Liver (tissue), 9 donors: ENCODE data around the gene CTBS. TPM values are rescaled to one million over a fixed set of nuclear protein-coding genes. Genes with fewer than 3 reads are reported as not detected.

Experiments used
- DNase-seq: peaks from one replicate; pipeline ENCODE4 v3.0.0-alpha.2; 2017; ENCODE audit warnings: low spot score
- H3K27ac ChIP-seq, 2 donors: one replicate each; pipeline ENCODE4 v1.7.0; 2013; ENCODE audit warnings: inconsistent platforms in 2 of 2, low read length in 2 of 2, control low read depth in 1 of 2, low read depth in 1 of 2, mild to moderate bottlenecking in 1 of 2
- H3K27me3 ChIP-seq, 4 donors: one replicate each; pipeline versions ENCODE4 v1.6.1 to v1.7.0; 2013; ENCODE audit warnings: low read length in 3 of 4, inconsistent platforms in 1 of 4, mild to moderate bottlenecking in 1 of 4, moderate library complexity in 1 of 4; ENCODE audit not compliant: control insufficient read depth in 4 of 4, insufficient read depth in 4 of 4
- H3K36me3 ChIP-seq, 4 donors: one replicate each; pipeline versions ENCODE4 v1.6.1 to v1.7.0; 2013; ENCODE audit warnings: low read length in 3 of 4, mild to moderate bottlenecking in 3 of 4, low read depth in 1 of 4, moderate library complexity in 1 of 4; ENCODE audit not compliant: control insufficient read depth in 4 of 4, insufficient read depth in 3 of 4
- H3K4me1 ChIP-seq, 4 donors: one replicate each; pipeline versions ENCODE4 v1.6.1 to v1.7.0; 2013; ENCODE audit warnings: low read length in 3 of 4, mild to moderate bottlenecking in 3 of 4, moderate library complexity in 1 of 4; ENCODE audit not compliant: control insufficient read depth in 4 of 4, insufficient read depth in 4 of 4
- H3K4me3 ChIP-seq, 3 donors: one replicate each; pipeline versions ENCODE4 v1.6.1 to v1.7.0; 2013; ENCODE audit warnings: low read length in 3 of 3, control low read depth in 1 of 3, low read depth in 1 of 3, mild to moderate bottlenecking in 1 of 3
- H3K9ac ChIP-seq, 2 donors: one replicate each; pipeline ENCODE4 v1.7.0; 2013; ENCODE audit warnings: low read length in 2 of 2, mild to moderate bottlenecking in 2 of 2, moderate library complexity in 2 of 2, control low read depth in 1 of 2, low read depth in 1 of 2
- H3K9me3 ChIP-seq, 4 donors: one replicate each; pipeline versions ENCODE4 v1.6.1 to v1.7.0; 2013; ENCODE audit warnings: low read length in 3 of 4; ENCODE audit not compliant: control insufficient read depth in 4 of 4
- ATF3 ChIP-seq: IDR thresholded peaks from 2 replicates; pipeline ENCODE4 v1.6.1; 2016; ENCODE audit warnings: antibody characterized with exemption
- CTCF ChIP-seq: fragments of 150-350 bp; IDR thresholded peaks from 2 replicates; pipeline ENCODE4 v1.5.1; 2017; ENCODE audit warnings: improper control_type of control experiment, low read depth, low read length; ENCODE audit not compliant: missing input control
- FOXA1 ChIP-seq: IDR thresholded peaks from 2 replicates; pipeline ENCODE4 v1.6.1; 2016; ENCODE audit warnings: antibody characterized with exemption
- FOXA2 ChIP-seq: IDR thresholded peaks from 2 replicates; pipeline ENCODE4 v1.6.1; 2016; ENCODE audit warnings: antibody characterized with exemption
- HNF4A ChIP-seq, 2 donors: conservative IDR thresholded peaks; 2 replicates each; pipeline ENCODE4 v1.6.1; 2016; ENCODE audit warnings: antibody characterized with exemption in 2 of 2, mild to moderate bottlenecking in 2 of 2
- HNF4G ChIP-seq: IDR thresholded peaks from 2 replicates; pipeline ENCODE4 v1.6.1; 2016; ENCODE audit warnings: antibody characterized with exemption
- JUND ChIP-seq, 2 donors: IDR thresholded peaks; 2 replicates each; pipeline ENCODE4 v1.6.1; 2016; ENCODE audit warnings: antibody characterized with exemption in 2 of 2
- NR2F2 ChIP-seq: IDR thresholded peaks from 2 replicates; pipeline ENCODE4 v1.6.1; 2016; ENCODE audit warnings: antibody characterized with exemption
- RAD21 ChIP-seq, 2 donors: IDR thresholded peaks; 2 replicates each; pipeline ENCODE4 v1.6.1; 2016; ENCODE audit warnings: antibody characterized with exemption in 2 of 2, mild to moderate bottlenecking in 2 of 2
- SP1 ChIP-seq: IDR thresholded peaks from 2 replicates; pipeline ENCODE4 v1.6.1; 2018; ENCODE audit warnings: antibody characterized with exemption, mild to moderate bottlenecking
- YY1 ChIP-seq: IDR thresholded peaks from 2 replicates; pipeline ENCODE4 v1.6.1; 2016; ENCODE audit warnings: antibody characterized with exemption, mild to moderate bottlenecking
- WGBS: extraction: QIAGEN DNeasy Blood & Tissue Kit; methylation state at CpG from one replicate; pipeline ENCODE4 v1.1.7; 2013; 5-methylcytosine and 5-hydroxymethylcytosine counted together
- polyA plus RNA-seq, 2 donors: library from polyadenylated mRNA; stranded (reverse) in 1 of 2; unstranded in 1 of 2; fragments of 200-250 nt in 1 of 2; fragments of >200 nt in 1 of 2; fragmentation: Nextera tagmentation in 1 of 2; extraction: Ambion mirVana in 1 of 2; gene quantifications; one replicate each; pipeline versions ENCODE4 v1.2.1 to v1.2.3, GENCODE V29; 2013 to 2015
- total RNA-seq, 2 donors: library from RNA; depleted of rRNA; stranded (reverse); fragments of >200 nt; gene quantifications; one replicate each; pipeline ENCODE4 v1.2.3, GENCODE V29; 2014
- TF ChIP-seq, protein P1 (sequence below): IDR thresholded peaks from 2 replicates; pipeline ENCODE4 v1.6.1; 2016; ENCODE audit warnings: antibody characterized with exemption, mild to moderate bottlenecking
- donor health status: healthy.
- donor health status: healthy.
- donor health status: healthy.
- donor health status: healthy.
- donor health status: healthy.

CTBS gene
- total and polyA plus RNA-seq, 4 donors, result 8.5 to 26.9 (median 19.9) TPM

DNA sequence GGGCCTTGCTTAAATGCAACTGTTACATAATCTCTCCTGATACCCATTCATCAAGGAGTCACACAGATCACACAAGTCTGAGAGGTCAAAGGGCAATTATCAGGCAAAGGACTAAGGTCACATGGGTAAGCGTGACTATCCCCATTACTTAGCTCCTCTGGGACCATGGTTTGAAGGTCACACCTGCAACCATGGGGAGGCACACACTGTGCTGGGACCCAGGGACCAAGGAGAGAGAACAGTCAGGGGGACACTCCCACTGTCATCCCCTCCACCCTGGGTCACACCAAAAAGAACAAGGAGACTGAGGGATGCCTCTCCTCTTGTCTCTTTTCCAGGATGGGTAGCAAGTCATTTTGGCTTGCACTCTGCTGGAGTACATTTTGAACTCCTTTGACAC is 30.9 kb upstream of the CTBS start:
- Histone ChIP-seq H3K9me3 (peaks cover 8 to 29% (median 15%) of the 10 kb centered on the region in 4 donors), H3K27ac (no peak overlapping the region), H3K4me3 (peak overlapping the region in 2 of 3 donors; percentile 28 to 33), H3K36me3 (peaks cover 0 to 2% (median 0%) of the 10 kb centered on the region in 4 donors), H3K27me3 (no peaks in the 10 kb centered on the region), H3K9ac (no peak overlapping the region), H3K4me1 (no peaks in the 10 kb centered on the region)
- TF ChIP-seq HNF4G, result no peak
- TF ChIP-seq FOXA1, result no peak
- no peak for TF ChIP-seq ATF3
- no peak for TF ChIP-seq FOXA2
- WGBS, result 89% methylated on average over 1 of the region's 1 CpG
- DNase-seq, result no peak

DNA sequence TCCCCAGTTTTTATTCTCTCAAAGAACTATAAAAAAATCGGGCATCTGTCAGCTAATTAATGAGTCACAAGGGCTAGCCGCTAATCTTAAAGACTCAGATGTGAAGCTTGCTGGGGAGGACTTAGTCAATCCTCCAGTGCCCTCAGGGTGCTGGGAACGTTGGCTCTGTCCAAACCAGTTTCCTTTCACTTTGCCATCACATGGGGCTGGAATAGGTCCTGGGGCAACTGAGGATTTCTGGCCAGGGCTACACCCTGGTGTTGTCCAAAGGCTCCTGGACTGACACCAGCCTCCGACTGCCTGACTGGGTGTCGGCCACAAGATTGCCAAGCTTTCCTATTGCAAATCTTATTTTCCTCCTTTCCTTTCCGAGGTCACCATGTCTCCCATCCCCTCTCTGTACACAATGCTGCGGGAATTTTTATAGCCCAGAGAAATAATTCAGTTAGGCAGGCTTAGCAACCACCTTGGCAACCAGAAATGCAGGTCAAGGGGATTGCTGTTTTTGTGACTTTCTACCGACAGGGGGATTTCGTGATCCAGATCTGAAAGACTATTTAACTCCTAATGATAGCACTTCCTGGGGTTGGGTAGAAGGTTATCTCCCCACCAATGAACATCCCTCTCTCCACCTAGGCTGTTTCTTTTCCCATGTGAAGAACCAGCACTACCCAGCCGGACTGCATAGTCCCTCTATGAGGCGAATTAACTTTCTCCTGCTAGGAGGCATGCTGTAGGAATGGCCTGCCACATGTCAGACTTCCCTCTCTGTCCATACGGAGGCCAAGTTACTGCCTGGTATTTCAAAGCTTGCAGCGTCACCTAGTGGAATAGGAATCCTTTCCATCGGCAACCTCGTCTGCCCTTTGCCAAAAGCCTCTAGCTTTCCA is 29.9 kb upstream of the CTBS start:
- Histone ChIP-seq H3K4me1 (no peaks in the 10 kb centered on the region), H3K9me3 (peaks cover 8 to 29% (median 15%) of the 10 kb centered on the region in 4 donors), H3K36me3 (peaks cover 0 to 2% (median 0%) of the 10 kb centered on the region in 4 donors), H3K27ac (peak overlapping the region in 1 of 2 donors; percentile 46), H3K9ac (no peak overlapping the region), H3K4me3 (no peak overlapping the region), H3K27me3 (no peaks in the 10 kb centered on the region)
- no peak for DNase-seq
- TF ChIP-seq RAD21 (IDR thresholded peaks at IDR 0.05) (peak; percentile 54 to 60), CTCF (peak; percentile 18), JUND (IDR thresholded peaks at IDR 0.05) (no peak)
- TF ChIP-seq, protein P1, sequence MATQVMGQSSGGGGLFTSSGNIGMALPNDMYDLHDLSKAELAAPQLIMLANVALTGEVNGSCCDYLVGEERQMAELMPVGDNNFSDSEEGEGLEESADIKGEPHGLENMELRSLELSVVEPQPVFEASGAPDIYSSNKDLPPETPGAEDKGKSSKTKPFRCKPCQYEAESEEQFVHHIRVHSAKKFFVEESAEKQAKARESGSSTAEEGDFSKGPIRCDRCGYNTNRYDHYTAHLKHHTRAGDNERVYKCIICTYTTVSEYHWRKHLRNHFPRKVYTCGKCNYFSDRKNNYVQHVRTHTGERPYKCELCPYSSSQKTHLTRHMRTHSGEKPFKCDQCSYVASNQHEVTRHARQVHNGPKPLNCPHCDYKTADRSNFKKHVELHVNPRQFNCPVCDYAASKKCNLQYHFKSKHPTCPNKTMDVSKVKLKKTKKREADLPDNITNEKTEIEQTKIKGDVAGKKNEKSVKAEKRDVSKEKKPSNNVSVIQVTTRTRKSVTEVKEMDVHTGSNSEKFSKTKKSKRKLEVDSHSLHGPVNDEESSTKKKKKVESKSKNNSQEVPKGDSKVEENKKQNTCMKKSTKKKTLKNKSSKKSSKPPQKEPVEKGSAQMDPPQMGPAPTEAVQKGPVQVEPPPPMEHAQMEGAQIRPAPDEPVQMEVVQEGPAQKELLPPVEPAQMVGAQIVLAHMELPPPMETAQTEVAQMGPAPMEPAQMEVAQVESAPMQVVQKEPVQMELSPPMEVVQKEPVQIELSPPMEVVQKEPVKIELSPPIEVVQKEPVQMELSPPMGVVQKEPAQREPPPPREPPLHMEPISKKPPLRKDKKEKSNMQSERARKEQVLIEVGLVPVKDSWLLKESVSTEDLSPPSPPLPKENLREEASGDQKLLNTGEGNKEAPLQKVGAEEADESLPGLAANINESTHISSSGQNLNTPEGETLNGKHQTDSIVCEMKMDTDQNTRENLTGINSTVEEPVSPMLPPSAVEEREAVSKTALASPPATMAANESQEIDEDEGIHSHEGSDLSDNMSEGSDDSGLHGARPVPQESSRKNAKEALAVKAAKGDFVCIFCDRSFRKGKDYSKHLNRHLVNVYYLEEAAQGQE, result peak; percentile 26
- WGBS, result 68% methylated on average over 15 of the region's 15 CpGs

- no peak overlapping the region for H3K9ac ChIP-seq
- TF ChIP-seq HNF4A (conservative IDR thresholded peaks at IDR 0.05), result no peak
- TF ChIP-seq ATF3, result no peak
- TF ChIP-seq FOXA1, result no peak
- no peak for TF ChIP-seq FOXA2
- TF ChIP-seq YY1, result no peak
- TF ChIP-seq SP1, result no peak
- TF ChIP-seq NR2F2, result no peak
- TF ChIP-seq HNF4G, result no peak
- WGBS, result 49% methylated on average over 2 of the region's 2 CpGs
- H3K27ac ChIP-seq, result peak overlapping the region in 1 of 2 donors; percentile 13
- peaks cover 0 to 2% (median 0%) of the 10 kb centered on the region in 4 donors for H3K36me3 ChIP-seq
- no peaks in the 10 kb centered on the region for H3K4me1 ChIP-seq
- H3K9me3 ChIP-seq, result peaks cover 8 to 29% (median 15%) of the 10 kb centered on the region in 4 donors
- no peak overlapping the region for H3K4me3 ChIP-seq
- DNase-seq, result no peak
- no peaks in the 10 kb centered on the region for H3K27me3 ChIP-seq
Observed at GRCh38 chr1:84603223-84603622, 29.0 kb upstream of the CTBS start.
